GM19395 (cell line): ENCODE results near the gene MEGF11.

Experiments
- ATAC-seq: cut with Tn5 transposase; IDR thresholded peaks from one replicate; pipeline ENCODE4 v1.9.1; 2021; ENCODE audit warnings: mild to moderate bottlenecking, moderate library complexity; ENCODE audit not compliant: unreplicated experiment

The MEGF11 gene

DNA sequence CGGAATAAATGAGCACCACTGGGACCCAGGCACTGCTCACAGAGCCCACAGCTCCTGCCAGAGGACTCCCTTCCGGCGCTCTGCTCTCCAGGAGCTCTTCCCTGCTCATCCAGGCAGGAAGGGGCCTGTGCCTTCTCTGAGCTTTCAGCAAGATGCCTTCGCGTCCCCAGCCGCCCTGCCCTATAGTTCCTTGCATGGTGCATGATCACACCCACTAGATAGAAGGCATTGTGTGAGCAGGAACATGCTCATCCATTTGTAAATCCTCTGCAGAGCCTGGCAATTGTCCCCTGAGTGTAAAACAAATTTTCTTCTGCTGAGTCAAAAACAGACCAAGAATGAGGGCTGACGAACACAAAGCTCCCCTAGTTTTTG is 181.6 kb downstream of the MEGF11 start:
- ATAC-seq: no peak

DNA sequence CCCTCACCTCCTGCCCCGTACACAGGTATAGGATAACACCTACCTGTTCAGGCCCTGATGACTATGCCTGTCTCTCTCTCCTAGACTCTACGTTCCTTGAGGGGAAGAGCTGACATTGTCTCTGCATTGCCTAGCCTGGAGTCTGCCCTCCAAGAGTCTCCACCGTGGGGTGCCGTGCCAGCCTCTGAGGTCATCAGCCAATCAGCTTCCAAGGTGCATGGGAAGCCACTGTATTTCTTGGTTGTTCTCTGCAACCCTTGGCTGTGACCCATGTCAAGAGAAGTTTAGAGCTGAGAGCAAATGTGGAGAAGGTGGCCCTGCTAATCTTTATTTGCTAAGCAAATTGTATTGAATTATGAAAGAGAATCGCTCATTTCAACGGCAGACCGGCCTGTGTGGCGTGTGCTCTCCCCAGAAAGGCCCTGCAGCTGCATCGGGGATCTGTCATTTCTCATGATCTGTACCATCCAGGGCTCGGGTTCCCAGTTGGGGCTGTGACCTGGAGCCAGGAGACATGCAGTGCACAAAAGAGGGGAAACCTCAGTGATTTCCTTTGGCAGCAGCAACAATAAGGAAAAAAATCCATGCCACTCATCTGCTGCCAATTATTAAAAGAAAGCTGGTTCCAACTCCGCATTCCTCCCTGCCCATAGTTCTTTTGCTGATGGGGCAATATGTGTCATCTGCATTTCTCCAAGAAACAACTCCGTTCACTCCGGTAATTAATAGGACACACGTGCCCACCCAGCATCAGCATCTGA is 182.2 kb downstream of the MEGF11 start:
- no peak for ATAC-seq

DNA sequence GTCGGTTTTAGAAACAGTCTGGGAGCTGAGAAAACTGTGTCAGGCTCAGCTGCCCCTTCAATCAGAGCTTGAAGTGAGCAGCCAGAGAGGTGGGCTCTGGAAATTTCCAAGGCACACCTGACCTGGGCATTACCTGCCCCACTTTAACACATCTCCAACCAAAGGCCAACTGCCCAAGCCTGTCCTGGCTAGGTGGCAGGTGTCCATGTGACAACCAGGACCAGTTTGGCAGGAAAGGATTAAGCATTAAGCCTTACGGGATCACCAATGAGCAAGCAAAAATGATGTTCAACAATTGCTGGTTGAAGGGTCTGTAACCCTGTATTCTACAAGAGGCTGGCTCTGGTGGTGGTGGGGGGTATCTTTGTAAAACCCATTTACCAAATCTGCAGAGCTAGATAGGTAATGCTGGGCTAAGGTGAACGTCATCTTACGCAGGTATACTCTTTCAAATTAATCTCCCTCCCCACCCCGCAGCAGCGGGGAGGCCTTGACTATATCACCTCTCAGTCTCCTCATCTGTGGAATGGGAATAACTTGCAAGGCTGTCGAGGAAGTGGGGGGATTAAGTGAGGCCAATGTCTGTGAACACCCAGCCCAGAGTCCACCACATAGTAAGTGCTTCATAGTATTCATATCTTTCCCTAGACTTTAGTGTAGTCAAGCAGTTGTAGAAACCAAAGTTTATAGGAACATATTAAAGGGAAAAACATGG is 183.2 kb downstream of the MEGF11 start:
- ATAC-seq: no peak

DNA sequence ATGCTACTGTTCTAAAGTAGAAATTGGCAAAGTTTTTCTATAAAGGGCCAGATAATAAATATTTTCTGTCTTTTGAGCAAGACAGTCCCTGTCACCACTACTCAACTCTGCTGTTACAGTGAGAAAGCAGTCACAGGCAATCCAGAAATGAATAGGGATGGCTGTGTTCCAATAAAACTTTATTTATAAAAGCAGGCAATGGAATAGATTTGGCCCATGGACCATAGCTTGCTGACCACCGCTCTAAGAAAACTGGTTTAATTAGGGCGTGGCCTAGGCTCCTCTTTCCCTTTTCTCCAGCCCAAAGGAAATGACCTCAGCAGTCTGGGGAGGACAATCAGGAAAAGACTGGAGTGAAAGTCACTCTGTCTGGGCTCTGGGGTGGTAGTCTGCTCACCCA is 183.8 kb downstream of the MEGF11 start:
- ATAC-seq: no peak

DNA sequence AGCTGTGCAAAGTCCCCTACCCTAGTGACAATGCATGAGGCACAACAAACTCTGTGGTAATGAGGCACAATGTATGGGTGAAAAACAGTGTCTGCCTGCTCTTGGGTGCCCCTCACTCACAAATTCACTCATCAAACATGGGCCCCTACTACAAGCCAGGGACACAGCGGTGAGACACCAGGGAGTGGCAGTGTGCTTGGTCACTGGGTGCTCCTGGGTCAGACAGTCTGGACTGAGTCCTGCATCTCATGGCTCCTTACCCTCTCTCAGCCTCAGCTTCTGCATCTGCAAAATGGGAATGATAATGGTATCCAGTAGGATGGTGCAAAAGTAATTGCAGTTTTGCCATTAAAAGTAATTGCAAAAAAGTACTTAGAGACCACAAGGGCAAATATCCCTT is 184.7 kb downstream of the MEGF11 start:
- no peak for ATAC-seq

DNA sequence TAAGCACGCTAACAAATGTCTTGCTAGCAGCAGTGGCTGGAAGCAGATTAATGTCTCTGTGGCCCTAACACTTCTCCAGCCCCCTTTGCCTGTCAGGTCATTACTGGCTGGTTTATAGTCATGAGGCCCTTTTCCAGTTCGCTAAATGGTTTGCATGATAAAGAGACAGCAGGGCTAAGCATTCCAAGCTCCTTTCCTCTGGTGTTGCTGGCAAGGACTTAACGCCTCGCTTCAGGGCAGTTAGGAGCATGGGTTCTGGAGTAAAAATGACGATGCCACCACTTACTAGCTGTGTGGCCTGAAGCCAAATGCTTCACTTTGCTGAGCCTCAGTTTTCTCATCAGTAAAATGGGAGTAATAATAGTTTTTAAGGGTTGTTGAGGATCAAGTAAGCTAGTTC is 185.9 kb downstream of the MEGF11 start:
- no peak for ATAC-seq

DNA sequence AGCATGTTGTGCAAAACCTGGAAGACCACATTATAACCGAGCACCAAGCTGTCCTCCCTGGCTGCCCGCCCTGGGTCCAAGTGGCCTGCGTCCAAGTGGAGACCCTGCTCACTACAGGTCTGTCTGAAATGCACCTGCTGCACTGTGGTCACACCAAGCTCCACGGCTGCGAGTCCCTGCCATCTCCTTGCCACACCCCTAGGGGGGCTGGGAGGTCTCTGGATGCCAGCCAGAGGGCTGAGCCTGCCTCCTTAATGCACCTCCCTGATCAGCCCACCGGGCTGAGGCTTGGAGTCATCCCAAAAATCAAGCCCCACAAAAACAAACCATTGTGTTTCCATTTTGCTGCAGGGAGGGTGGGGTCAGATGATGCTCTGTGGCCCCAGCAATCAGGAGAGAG is 187.1 kb downstream of the MEGF11 start:
- no peak for ATAC-seq

DNA sequence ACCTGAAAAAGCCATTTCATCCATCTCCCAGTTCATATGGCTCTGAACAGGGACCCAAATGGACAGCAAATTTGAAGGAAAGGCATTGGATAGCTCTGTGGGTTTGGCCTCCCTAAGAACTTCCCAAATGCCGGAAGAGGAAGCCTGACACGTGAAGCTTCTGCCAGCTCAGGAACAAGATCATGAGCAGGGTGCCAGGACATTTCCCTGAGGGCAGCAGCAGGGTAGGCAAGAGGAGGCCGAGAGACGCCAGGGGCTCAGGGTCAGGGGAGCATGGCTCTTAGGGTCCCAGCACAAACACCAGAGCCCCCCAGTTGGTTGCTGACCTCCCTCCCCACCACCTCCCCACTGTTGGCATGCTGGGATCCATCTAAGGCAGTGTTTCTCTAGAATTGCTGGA is 187.5 kb downstream of the MEGF11 start:
- no peak for ATAC-seq

DNA sequence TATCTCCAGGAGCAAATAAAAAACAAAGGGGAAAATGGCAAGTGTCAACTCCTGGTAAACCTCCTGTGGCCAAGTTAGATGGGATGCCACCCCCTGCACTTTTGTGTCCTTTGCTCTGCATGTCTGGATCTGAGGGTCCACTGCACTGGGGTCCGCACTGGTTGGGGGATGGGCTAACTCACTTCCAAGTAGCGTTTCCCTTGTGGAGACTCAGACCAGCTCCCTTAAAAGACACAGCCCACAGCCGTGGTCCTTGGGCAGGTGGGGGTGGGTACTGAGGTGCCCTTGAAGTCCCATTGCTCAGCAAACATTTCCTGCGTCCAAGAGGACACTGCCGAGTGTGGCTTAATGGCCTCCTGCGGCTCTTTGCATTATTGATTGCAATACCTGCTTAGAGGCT is 188.2 kb downstream of the MEGF11 start:
- no peak for ATAC-seq

DNA sequence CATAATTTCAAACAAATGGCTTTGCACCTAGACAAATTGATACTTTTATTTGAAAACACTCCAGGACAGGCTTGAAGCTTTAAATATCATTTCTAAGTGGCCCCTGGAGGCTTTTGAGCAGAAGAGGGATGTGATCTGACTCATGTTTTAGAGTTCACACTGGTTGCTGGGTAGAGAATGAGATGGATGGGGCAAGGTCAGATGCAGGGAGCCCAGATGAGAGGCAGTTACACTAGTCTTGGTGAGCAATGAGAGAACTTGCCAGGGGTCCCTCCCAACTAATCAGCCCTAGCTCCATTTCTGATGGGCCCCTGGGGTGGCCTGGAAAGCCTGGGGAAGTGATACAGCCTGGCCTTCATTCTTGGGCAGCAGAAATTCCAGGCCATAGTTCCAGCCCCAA is 190.4 kb downstream of the MEGF11 start:
- ATAC-seq: no peak

DNA sequence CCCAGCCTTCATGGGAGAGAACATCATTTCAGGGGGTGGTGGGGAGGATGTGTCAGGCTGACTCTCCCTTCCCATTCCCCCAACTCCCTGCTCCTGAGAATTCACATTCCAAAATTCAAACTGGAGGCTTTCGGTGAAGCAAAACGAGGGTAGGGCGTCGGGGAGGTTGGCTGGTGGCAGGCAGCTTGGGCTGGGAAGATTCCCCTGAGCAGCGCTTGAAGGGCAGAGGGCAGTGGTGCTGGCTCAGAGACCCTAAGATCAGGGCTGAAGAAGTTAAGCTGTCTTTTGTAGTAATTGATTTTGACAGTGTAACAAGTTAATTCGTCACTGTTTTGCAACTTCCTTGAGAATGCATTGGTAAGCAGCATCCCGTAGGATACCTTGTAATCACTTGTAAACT is 196.5 kb downstream of the MEGF11 start:
- no peak for ATAC-seq

DNA sequence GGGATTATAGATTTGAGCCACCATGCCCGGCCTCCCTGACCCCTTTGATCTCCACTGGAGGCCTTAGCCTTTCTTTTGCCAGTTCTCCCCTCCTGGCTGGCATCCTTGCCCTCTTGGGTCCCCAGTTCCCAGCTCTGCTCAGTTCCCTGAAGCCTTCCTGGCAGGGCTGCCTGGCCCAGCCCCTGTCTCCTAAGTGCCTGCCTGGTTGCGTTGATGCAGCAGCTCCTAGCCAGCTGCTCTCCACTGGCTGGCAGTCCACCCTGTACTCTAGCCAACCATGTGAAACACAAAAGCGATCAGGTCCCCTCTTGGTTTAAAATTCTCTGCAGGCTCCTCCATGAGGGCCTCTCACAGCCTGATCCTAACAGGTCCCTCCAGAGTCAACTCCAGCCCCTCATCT is 199.6 kb downstream of the MEGF11 start:
- no peak for ATAC-seq

DNA sequence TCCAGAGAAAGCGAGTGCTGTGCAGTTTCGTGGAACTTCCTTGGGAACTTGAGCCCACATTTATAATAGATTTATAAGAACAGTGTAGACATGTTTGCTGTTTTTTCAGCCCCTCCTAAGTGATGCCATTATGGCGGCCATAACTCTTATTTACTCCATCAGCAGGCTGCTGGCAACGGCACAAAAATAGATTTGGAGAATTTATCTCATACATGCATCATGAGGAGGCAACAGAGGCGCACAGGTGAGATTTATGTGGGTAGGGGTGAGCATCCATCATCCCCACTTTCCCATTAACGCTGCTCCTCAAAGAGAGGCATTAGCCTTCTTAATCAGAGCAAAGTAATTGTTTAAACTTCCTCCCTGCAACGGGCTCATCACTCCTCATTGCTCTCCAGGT is 201.7 kb downstream of the MEGF11 start:
- no peak for ATAC-seq

DNA sequence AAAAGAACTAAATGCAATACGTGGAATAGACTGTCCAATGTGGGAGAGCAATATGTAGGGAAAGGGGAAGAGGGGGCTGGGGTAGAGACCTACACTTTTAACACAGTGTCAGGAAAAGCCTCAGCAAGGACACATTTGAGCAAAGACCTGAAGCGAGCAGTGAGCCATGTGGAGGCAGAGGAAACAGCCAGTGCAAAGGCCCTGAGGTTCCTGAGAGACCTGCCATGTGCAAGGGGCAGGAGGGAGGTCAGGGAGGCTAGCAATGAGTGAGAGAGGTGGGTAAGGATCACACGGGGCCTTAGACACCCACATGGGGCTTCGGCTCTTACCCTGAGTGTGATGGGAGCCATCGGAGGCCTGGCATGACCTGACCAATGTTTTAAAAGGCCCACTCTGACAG is 203.3 kb downstream of the MEGF11 start:
- no peak for ATAC-seq

DNA sequence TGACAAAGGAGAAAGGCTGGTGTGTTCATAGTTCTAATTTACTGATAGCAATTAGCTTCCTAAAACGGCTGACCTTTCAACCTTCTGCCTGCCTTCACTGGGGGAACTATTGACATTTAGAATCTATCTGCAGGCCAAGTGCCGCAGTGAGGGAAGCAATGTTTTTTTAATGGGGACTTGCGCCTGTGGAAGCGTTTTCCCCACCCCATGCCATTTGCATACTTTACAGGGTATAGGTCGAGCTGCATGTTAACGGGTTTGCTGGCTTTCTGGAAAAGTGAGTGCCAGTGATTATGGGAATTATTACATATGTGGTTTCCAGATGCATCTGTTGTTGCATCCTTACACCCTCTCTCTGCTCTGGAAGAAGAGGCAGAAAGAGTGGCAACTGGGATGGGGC is 204.2 kb downstream of the MEGF11 start:
- no peak for ATAC-seq

DNA sequence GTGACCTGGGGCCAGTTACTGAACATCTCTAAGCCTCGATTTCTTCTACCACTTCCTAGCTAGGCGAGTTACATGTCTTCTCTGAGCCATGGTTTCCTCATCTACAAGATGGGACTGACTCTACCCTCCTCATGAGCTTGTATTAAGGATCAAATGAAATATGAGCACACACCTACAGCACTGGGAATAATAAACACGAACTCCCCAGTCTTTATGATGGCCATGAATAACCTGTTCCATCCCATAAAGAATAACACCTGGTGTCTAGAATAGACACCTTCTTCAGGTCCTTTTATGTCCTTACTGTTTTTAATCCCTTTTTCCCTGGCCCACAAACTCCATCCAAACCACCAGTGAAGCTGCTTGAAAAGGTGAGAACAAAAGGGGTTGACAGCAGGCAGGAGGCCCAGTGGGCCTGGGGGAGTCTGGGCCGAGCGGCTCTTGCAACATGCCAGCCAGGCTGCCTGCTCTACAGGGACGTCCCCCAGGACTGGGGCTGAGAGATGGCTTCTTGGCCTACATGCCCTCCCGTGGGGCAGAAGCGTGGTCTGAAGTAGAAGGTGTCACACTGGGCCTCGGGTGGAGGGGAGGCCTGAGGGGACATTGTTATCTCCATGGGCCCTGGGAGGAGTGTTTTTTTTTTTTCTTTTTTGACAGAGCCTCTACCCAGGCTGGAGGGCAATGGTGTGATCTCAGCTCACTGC is 206.1 kb downstream of the MEGF11 start:
- ATAC-seq: no peak

DNA sequence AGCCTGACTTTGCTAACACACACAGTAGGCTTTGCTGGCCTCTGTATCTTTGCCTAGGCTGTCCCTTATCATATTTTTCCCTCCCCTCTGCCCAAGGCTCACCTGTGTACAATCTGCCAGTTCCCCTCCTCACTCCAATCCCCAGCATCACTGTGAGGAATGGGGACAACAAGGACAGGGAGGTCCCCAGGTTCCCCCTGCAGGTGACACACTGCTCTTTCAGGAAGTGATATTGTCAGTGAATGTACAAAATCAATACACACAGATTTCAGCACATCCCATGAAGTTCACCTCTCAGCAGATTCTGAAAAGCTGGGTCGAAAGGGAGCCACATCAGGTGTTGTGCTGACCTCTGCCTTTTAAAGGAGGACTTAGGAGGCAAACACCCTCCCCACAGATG is 206.8 kb downstream of the MEGF11 start:
- no peak for ATAC-seq

DNA sequence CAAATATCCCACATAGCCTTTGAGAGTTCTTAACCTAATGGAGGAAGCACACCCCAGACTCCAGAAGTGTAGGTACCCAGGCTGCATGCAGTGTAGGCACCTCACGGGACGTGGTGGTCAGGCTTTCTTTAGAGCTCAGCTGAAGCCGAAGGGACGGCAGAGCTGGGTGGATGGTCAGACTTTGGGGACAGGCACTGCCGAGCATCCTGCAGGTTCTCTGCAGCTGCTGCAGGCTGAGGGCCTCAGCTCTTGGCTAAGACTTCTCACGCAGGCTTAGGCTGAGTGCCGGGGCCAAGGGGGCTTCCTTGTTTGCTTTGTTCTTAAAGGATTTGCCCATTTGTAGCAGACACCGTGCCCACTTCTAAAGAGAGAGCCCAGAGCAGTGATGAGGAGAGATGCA is 207.2 kb downstream of the MEGF11 start:
- ATAC-seq: no peak

DNA sequence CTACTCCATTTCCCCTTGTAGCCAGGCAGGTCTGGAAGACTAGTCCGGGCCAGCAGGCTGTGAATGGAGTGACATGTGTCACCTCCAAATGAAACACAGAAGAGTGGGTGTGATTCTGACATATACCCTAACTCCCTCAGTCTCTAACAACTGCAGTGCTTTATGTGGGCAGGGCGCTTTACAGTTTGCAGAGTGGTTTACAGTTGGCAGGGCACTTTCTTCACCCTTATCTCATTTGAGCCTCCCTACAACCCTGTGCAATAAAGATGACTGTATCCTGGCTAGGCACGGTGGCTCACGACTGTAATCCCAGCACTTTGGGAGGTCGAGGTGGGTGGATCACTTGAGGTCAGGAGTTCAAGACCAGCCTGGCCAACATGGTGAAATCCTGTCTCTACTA is 208.0 kb downstream of the MEGF11 start:
- no peak for ATAC-seq

DNA sequence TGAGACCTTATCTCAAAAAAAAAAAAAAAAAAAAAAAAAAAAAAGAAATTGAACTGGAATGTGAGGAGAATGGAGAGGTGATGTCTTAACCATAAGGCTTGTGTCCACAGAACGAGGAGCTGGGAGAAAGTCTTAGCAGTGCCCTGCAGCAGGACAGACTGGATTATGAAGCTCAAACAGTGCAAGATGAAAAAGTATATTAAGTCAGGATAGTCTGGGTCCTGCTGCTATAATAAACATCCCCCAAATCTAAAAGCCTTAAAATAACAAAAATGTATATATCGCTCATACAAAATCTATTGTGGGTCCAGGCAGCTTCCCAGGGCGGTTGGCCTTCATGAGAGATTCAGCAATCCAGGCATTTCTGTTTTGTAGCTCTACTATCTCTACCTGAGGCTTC is 208.7 kb downstream of the MEGF11 start:
- no peak for ATAC-seq

DNA sequence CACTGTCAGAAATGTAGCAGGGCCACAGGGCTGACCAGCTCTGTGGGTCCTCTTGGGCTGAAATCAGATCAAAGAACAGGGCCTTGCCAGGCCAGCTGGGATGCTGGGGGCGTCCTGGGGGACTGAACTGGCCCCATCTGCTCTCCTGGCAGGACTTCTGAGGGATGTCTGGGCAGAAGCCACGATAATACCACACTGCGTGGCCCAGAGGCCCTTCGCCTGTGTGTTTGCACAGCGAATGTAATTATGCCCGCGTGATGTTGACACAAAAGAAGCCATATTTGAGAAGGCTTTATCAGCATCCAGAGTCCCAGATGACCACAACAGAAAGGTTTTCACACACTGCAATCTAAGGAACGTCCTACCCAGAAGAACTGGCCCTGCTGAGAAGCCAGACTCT is 210.3 kb downstream of the MEGF11 start:
- ATAC-seq: no peak

DNA sequence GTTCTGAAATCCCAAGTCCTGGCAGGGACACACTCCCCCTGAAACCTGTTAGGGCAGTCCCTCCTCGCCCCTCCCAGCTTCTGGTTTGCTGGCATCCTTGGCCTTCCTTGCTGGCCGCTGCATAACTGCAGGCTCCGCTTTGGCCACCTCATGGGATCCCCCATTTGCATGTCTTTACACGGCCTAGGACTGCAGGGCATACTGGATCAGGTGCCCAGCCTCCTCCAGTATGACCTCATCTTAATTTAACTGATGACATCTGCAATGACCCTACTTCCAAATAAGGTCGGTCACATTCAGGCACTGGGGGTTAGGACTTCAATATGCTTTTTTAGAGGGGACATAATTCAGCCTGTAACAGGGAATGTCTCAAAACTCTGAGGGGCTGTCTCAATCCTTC is 210.9 kb downstream of the MEGF11 start:
- ATAC-seq: no peak
